PC-3 (cell line): Measurements from ENCODE around the gene AKAP9.

ENCODE experiments used
- EZH2 ChIP-seq: fragments of 300-600 bp; sonication (generic); IDR thresholded peaks from one replicate; pipeline ENCODE4 v1.6.1; 2017; ENCODE audit warnings: antibody characterized with exemption, mild to moderate bottlenecking, low read length; ENCODE audit not compliant: unreplicated experiment
- EZH2phosphoT487 ChIP-seq: fragments of 300-600 bp; sonication (generic); IDR thresholded peaks from 2 replicates; pipeline ENCODE4 v1.6.1; 2018; ENCODE audit warnings: mild to moderate bottlenecking, antibody characterized with exemption, low read length, borderline replicate concordance
- TF ChIP-seq, protein P1 (sequence below): fragments of 300-600 bp; sonication (generic); conservative IDR thresholded peaks from 2 replicates; pipeline ENCODE4 v1.5.1; 2017; ENCODE audit warnings: antibody characterized with exemption, low read depth, mild to moderate bottlenecking, low read length

- TF ChIP-seq EZH2phosphoT487 (no peak), EZH2 (no peak)
- TF ChIP-seq, protein P1, sequence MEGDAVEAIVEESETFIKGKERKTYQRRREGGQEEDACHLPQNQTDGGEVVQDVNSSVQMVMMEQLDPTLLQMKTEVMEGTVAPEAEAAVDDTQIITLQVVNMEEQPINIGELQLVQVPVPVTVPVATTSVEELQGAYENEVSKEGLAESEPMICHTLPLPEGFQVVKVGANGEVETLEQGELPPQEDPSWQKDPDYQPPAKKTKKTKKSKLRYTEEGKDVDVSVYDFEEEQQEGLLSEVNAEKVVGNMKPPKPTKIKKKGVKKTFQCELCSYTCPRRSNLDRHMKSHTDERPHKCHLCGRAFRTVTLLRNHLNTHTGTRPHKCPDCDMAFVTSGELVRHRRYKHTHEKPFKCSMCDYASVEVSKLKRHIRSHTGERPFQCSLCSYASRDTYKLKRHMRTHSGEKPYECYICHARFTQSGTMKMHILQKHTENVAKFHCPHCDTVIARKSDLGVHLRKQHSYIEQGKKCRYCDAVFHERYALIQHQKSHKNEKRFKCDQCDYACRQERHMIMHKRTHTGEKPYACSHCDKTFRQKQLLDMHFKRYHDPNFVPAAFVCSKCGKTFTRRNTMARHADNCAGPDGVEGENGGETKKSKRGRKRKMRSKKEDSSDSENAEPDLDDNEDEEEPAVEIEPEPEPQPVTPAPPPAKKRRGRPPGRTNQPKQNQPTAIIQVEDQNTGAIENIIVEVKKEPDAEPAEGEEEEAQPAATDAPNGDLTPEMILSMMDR, result peak; percentile 66
Observed at GRCh38 chr7:91953618-91954017, 13.0 kb downstream of the AKAP9 start.
